GM21360 (cell line): Measurements from ENCODE around the gene IRF2.

Experiments used
- ATAC-seq: cut with Tn5 transposase; IDR thresholded peaks from one replicate; pipeline ENCODE4 v1.9.1; 2021; ENCODE audit warnings: mild to moderate bottlenecking, moderate library complexity; ENCODE audit not compliant: unreplicated experiment

The IRF2 gene

DNA sequence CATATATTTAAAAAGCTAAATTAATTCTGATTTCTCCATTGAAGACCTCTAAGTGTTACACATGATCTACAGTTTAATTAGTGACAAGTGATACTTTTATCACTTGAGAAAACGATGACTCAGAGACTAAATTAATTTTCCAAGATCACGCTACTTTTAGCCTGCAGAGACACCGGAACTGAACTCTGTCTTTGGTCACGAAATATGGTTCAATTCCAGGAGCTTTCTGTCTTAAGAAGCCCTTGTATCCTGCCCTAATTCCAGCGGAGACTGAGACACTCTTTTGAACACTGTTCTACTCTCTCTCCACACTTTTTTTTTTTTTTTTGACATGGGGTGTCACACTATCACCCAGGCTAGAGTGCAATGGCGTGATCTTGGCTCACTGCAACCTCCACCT, 63.6 kb downstream of the IRF2 start:
- ATAC-seq = no peak

DNA sequence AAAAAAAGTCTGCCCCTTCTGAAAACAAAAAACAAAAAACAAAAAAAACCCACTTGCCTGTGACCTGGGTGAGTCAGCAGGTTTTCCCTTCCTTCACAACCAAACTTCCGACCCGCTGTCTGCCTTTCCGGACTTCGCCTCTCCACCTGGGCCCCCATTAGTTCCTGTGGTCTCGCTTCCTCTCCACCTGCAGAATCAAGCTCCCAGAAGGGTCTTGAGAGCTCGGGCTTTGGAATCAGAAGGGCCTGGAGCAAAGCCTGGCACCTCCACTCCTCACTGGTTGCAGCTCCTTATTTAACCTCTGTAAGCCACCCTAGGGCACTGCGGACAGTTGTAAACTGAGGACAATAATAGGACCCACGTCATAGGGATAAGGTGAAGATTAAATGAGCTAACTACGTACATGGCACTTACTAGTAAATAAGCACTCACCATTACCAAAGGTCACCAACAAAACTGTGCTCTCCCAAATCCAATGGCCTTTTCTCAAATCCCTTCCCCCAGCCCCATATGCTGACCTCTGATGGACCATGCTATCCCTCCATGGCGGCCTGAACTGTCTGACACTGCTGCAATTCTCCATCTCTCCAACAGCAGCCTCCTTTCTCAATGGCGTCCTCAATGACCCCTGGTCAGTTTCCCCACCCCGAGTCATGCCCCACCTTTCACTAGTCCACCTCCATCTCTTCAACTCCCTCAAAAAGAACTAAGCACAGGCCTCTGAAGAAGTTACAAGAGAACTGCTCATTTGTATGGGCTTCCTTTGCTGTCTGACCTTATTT, 64.2 kb downstream of the IRF2 start:
- ATAC-seq = no peak

- ATAC-seq = no peak
Measured at GRCh38 chr4:184409502-184409901, 64.8 kb downstream of the IRF2 start.

DNA sequence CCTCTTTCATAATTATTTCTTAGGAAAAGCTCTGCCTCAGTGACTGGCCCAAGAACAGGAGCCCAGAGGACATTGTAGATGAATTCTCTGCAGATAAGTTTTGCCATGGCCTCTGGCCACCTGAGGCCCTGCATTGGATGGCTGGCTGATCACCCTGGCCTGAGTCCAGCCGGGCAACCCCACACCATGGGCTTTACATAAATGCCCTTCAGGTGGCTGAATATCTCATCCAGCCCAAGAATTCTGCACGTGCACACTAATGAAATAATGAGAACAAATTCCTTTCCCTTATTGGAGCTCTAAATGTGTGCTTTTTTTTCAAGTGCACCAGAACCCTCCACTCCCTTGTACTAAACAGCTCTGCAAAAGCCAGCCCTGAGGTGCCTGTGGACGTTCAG, 65.7 kb downstream of the IRF2 start:
- no peak for ATAC-seq

DNA sequence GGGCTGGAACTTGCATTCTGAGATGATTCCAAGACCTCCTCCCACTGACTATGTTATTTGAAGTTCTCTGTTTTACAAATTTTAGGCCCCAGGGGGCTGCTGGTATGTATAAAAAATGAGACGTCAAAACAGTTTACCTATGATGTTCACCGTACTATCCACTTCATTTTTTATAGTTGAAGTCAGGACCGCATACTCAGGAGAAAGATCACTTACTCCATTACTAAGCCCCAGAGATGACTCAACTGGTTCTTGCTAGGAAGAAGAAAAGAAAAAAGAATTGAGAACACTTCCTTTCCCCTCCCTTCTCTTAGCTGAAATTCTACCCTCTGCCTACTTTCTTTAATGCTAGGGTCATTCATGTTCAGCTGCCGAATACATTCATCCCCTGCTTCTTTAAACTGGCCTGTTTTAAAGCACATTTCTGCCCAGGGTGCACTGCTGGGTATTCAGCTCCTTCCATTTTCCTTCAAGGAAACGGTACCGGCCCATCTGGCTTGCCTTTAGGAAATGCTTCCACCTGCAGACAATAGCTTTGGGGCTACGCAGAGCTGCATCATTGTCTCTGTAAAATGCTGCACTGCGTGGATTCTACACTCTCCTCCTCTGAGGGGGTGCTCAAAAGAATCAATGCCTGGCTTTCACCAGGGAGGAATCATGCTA, 66.2 kb downstream of the IRF2 start:
- no peak for ATAC-seq

GRCh38 chr4:184406958-184407391, 67.4 kb downstream of the IRF2 start:
- ATAC-seq = no peak

GRCh38 chr4:184404047-184404446, 70.3 kb downstream of the IRF2 start:
- no peak for ATAC-seq

GRCh38 chr4:184403384-184403781, 71.0 kb downstream of the IRF2 start:
- no peak for ATAC-seq

- no peak for ATAC-seq
Measured at GRCh38 chr4:184402740-184403383, 71.5 kb downstream of the IRF2 start.

DNA sequence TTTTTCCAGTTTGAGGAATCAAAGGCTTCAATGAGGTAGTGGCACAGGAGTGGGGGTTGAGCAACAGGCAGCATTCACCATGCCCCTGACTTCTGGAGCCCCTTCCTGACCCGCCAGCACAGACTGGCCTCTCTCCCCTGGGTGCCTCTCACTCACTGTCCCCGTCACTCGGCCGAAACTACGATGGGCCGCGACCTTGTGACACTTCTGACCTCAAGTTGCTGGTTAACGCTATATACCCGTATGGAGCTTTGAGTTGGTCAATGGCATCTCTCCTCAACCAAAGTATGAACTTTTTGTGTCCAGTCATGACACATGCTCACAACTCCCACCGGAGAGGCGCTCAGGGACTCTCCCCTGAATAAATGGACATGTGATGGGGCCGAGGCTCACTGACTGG, 72.1 kb downstream of the IRF2 start:
- ATAC-seq = no peak

GRCh38 chr4:184401397-184402171, 72.8 kb downstream of the IRF2 start:
- no peak for ATAC-seq

DNA sequence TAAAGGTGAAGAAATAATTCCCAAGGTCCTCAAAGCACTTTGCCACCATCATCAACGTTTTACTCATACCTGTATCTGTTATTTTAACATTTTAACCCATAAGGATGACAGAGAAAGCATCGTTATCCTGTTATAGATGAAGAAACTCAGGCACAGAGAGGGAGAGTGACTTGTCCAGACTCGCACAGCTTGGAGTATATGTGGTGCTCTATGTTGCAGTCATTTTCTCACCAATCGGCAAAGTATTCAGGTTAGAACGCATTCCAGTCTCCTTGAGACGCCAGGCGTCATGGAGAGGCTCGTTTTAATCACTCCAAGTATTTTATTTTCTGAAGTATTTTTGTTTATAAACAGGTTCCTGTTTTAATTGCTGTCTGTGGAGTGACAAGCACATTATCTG, 73.5 kb downstream of the IRF2 start:
- ATAC-seq = no peak

DNA sequence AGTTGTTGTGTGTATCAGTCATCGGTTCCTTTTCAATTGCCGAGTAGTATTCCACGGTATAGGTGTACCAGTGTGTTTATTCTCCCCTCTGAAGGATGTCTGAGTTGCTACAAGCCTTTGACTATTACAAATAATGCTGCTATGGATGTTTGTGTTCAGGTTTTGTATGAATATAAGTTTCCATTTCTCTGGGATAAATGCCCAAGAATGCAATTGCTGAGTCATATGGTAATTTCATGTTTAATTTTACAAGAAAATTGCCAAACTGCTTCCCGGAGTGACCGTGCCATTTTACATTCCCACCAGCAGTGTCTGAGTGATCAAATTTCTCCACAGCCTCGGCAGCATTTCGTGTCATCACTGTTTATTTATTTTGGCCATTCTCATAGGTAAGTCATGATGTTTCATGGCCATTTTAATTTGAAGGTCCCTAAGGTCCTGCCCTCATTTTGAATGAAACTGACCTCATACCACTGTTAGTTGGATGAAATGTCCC, 73.9 kb downstream of the IRF2 start:
- ATAC-seq = no peak

DNA sequence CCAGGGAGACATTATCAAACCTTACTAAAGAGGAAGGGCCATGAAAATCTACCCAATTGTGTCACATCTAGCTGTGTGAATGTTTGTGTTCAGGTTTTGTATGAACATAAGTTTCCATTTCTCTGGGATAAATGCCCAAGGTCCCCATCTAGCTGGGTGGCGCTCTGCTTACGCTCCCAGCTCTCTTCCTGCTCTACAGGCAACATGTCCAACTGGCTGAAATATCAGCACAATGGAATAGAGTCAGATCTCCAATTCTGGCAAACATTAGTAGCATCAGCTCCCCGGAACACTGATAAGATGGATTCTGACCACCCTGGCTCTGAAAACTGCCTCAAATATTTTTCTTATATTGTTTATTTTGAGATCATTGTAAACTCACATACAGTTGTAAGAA, 74.8 kb downstream of the IRF2 start:
- no peak for ATAC-seq

DNA sequence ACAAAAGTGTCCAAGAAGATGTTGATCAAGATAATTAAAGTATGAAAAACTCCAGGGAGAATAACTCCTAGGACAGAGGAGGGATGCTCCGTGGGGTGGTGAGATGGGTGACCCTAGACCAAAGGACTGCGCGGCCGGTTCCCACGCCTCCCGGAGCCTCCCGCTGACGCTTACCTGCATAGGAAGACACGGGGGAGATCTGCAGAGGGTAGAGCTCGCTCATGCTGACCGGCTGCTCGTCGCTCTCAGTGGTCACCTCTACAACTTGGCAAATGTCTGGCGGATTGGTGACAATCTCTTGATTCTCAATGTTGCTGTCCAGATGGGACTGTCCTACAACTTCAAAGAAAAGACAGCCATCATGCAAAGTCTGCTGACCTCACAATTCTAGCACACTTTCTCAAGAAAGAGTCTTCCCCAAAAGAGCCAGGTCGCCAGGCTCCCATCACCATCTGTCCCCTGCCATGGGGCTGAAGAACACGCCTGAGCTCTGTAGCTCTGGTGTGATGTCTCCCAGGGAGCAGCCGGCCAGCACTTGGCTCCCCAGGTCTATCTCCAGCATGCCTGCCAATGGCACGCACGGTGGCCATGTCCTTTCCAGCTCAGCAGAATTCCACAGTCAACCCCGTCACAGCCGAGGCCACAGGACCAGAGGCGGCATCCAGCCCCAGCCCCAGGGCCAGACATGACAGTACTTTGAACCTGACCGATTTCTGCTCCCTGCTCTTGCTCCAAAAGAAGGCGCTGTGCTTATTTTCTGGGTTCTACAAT, 75.4 kb downstream of the IRF2 start:
- ATAC-seq = no peak

GRCh38 chr4:184397516-184398163, 76.7 kb downstream of the IRF2 start:
- ATAC-seq = no peak

GRCh38 chr4:184396570-184397515, 77.5 kb downstream of the IRF2 start:
- no peak for ATAC-seq

DNA sequence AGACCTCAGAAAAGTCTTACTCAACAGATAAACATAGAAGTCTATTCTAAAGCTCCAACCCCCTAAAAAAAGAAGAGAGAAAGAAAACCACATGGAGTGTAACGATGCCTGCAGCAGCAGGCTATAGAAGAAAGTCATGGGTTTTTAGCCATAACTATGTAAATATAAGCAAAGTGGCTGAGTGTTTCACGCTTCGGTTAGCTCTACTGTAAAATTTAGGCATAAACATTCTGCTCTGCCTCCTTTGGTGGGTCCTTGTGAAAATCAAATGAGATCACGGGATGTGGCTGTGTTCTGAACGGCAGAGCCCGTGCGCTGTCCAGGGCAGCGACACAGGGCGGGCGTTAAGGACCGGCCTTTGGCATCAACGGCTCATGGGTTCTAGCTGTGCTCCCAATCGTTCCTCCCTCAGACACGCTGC, 78.4 kb downstream of the IRF2 start:
- peak; percentile 85 for ATAC-seq

DNA sequence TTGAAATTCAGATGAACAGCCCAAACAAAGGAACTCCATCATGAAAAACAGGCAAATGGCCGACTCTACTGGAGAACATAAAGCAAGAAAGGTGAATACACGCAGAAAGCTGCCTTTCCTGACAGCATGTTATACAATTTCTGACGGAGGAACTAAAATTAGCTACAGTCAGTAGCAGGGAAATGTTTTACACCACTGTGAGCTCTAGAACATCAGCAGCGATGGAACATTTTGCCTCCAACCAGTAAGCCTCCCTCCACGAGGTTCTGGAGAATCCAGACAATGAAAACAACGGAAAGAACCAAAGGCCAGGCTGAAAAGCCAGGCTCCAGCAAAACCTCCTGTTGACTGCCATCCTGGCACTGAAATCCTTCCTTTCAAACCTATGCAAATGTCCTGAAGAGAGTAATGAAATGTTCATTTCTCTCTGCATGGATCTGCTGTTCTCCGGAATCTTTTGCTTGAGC, 78.9 kb downstream of the IRF2 start:
- peak; percentile 10 for ATAC-seq
